ENCODE measurements around the gene ZSWIM6. TPM values are rescaled to one million over a fixed set of nuclear protein-coding genes. Genes with fewer than 3 reads are reported as not detected.

Gene ZSWIM6
- polyA plus RNA-seq, 3 donors, result 1.7 to 33.5 (median 2.7) TPM

GRCh38 chr5:61455179-61456006, 123.3 kb downstream of the ZSWIM6 start:
- Histone ChIP-seq H3K27me3 (ENCODE audit: control insufficient read depth in 2 of 2, insufficient read depth in 2 of 2, low read length in 2 of 2) (no peaks in the 10 kb centered on the region), H3K4me2 (replicated peaks; ENCODE audit: extremely low read depth, low read length, poor library complexity, severe bottlenecking) (no peak overlapping the region), H3K9me3 (replicated peaks in 1 of 2; ENCODE audit: control insufficient read depth in 1 of 2, insufficient read depth in 1 of 2, low read length in 2 of 2) (no peaks in the 10 kb centered on the region), H3K4me3 (replicated peaks in 1 of 3; ENCODE audit: low read depth in 2 of 3, low read length in 3 of 3) (no peak overlapping the region), H3K4me1 (ENCODE audit: control insufficient read depth in 1 of 2, insufficient read depth in 2 of 2, low read length in 2 of 2) (peaks cover 4% of the 10 kb centered on the region in 2 donors), H3K9ac (ENCODE audit: insufficient read depth, low read length, poor library complexity, severe bottlenecking) (no peak overlapping the region), H3K36me3 (replicated peaks in 1 of 2; ENCODE audit: control insufficient read depth in 1 of 2, insufficient read depth in 2 of 2, low read length in 2 of 2) (peaks cover 0 to 4% of the 10 kb centered on the region in 2 donors), H3K27ac (ENCODE audit: low read depth in 1 of 2, low read length in 2 of 2) (no peak overlapping the region), H2AFZ (ENCODE audit: insufficient read depth, low read depth, low read length, poor library complexity, severe bottlenecking) (no peak overlapping the region), H4K20me1 (ENCODE audit: insufficient read depth, low read length) (peaks cover 100% of the 10 kb centered on the region), H3K79me2 (ENCODE audit: insufficient read depth, low read length) (peaks cover 95% of the 10 kb centered on the region)
- intact Hi-C loops (cut with micrococcal nuclease), result no loop called here
- no peak for DNase-seq
- Mint-ChIP-seq H3K4me1 (peaks cover 11% of the 10 kb centered on the region), H3K27me3 (ENCODE audit: low read depth in 3 of 3) (no peaks in the 10 kb centered on the region), H3K4me3 (no peak overlapping the region), H3K27ac (no peak overlapping the region), H3K9me3 (no peaks in the 10 kb centered on the region), H3K36me3 (peaks cover 2 to 7% of the 10 kb centered on the region in 2 donors)
- WGBS (ENCODE audit: insufficient coverage), result 94% methylated on average over 4 of the region's 12 CpGs
- TF ChIP-seq, protein P1, sequence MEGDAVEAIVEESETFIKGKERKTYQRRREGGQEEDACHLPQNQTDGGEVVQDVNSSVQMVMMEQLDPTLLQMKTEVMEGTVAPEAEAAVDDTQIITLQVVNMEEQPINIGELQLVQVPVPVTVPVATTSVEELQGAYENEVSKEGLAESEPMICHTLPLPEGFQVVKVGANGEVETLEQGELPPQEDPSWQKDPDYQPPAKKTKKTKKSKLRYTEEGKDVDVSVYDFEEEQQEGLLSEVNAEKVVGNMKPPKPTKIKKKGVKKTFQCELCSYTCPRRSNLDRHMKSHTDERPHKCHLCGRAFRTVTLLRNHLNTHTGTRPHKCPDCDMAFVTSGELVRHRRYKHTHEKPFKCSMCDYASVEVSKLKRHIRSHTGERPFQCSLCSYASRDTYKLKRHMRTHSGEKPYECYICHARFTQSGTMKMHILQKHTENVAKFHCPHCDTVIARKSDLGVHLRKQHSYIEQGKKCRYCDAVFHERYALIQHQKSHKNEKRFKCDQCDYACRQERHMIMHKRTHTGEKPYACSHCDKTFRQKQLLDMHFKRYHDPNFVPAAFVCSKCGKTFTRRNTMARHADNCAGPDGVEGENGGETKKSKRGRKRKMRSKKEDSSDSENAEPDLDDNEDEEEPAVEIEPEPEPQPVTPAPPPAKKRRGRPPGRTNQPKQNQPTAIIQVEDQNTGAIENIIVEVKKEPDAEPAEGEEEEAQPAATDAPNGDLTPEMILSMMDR (IDR thresholded peaks at IDR 0.05), result no peak

GRCh38 chr5:61460471-61460870, 128.4 kb downstream of the ZSWIM6 start:
- intact Hi-C loops (cut with micrococcal nuclease), result no loop called here
- H3K9me3 Mint-ChIP-seq, result no peaks in the 10 kb centered on the region
- H3K36me3 ChIP-seq (replicated peaks in 1 of 2; ENCODE audit: control insufficient read depth in 1 of 2, insufficient read depth in 2 of 2, low read length in 2 of 2), result peaks cover 0 to 4% of the 10 kb centered on the region in 2 donors
- H3K27ac ChIP-seq (ENCODE audit: low read depth in 1 of 2, low read length in 2 of 2), result no peak overlapping the region
- TF ChIP-seq, protein P1 (IDR thresholded peaks at IDR 0.05), result no peak
- H3K4me1 ChIP-seq (ENCODE audit: control insufficient read depth in 1 of 2, insufficient read depth in 2 of 2, low read length in 2 of 2), result no peaks in the 10 kb centered on the region
- no peaks in the 10 kb centered on the region for H3K9me3 ChIP-seq (replicated peaks in 1 of 2; ENCODE audit: control insufficient read depth in 1 of 2, insufficient read depth in 1 of 2, low read length in 2 of 2)
- no CpG with 5 or more reads among the region's 3 CpGs for WGBS (ENCODE audit: insufficient coverage)
- H3K79me2 ChIP-seq (ENCODE audit: insufficient read depth, low read length), result peaks cover 91% of the 10 kb centered on the region
- H3K9ac ChIP-seq (ENCODE audit: insufficient read depth, low read length, poor library complexity, severe bottlenecking), result no peak overlapping the region
- no peak overlapping the region for H3K4me3 ChIP-seq (replicated peaks in 1 of 3; ENCODE audit: low read depth in 2 of 3, low read length in 3 of 3)
- no peak overlapping the region for H3K4me3 Mint-ChIP-seq
- no peak for DNase-seq
- H4K20me1 ChIP-seq (ENCODE audit: insufficient read depth, low read length), result peaks cover 100% of the 10 kb centered on the region
- peaks cover 0 to 7% of the 10 kb centered on the region in 2 donors for H3K36me3 Mint-ChIP-seq
- H3K27me3 ChIP-seq (ENCODE audit: control insufficient read depth in 2 of 2, insufficient read depth in 2 of 2, low read length in 2 of 2), result no peaks in the 10 kb centered on the region
- H3K4me2 ChIP-seq (replicated peaks; ENCODE audit: extremely low read depth, low read length, poor library complexity, severe bottlenecking), result no peak overlapping the region
- no peak overlapping the region for H2AFZ ChIP-seq (ENCODE audit: insufficient read depth, low read depth, low read length, poor library complexity, severe bottlenecking)
- H3K27ac Mint-ChIP-seq, result no peak overlapping the region
- H3K4me1 Mint-ChIP-seq, result peaks cover 17% of the 10 kb centered on the region
- no peaks in the 10 kb centered on the region for H3K27me3 Mint-ChIP-seq (ENCODE audit: low read depth in 3 of 3)
